DMS153 (cell line): ENCODE results near the gene TECPR2.
A peak's percentile ranks its signal among the peaks of the same experiment; 100 is the strongest.
"Not testable (repeated sequence)": the region's sequence is repeated elsewhere in the genome, so short reads cannot be mapped to it uniquely, and the experiment has no call there.

Source experiments
- DNase-seq: peaks from one replicate; lab custom pipeline; 2025; lab: John Stamatoyannopoulos, UW

TECPR2 gene

GRCh38 chr14:102528431-102529170 lies 165.9 kb downstream of the TECPR2 start:
- DNase-seq = no peak

GRCh38 chr14:102530828-102531478 lies 168.2 kb downstream of the TECPR2 start:
- no peak for DNase-seq

GRCh38 chr14:102532204-102532658 lies 169.5 kb downstream of the TECPR2 start:
- DNase-seq = no peak

- no peak for DNase-seq
Observed at GRCh38 chr14:102537981-102538601, 175.3 kb downstream of the TECPR2 start.

GRCh38 chr14:102538602-102539543 lies 176.1 kb downstream of the TECPR2 start:
- no peak for DNase-seq

GRCh38 chr14:102539544-102540314 lies 177.0 kb downstream of the TECPR2 start:
- peak; percentile 62 for DNase-seq

GRCh38 chr14:102540315-102541028 lies 177.7 kb downstream of the TECPR2 start:
- DNase-seq = peak; percentile 26

GRCh38 chr14:102541029-102541491 lies 178.3 kb downstream of the TECPR2 start:
- not testable (repeated sequence) for DNase-seq

- no peak for DNase-seq
Observed at GRCh38 chr14:102541771-102542170, 179.0 kb downstream of the TECPR2 start.

GRCh38 chr14:102544046-102544746 lies 181.5 kb downstream of the TECPR2 start:
- DNase-seq = no peak

- no peak for DNase-seq
Observed at GRCh38 chr14:102544747-102545460, 182.2 kb downstream of the TECPR2 start.

GRCh38 chr14:102545461-102546265 lies 182.9 kb downstream of the TECPR2 start:
- no peak for DNase-seq

GRCh38 chr14:102548616-102549240 lies 186.0 kb downstream of the TECPR2 start:
- no peak for DNase-seq

- not testable (repeated sequence) for DNase-seq
Observed at GRCh38 chr14:102550927-102551401, 188.2 kb downstream of the TECPR2 start.
